ENCODE measurements around the gene PIK3AP1. TPM values are rescaled to one million over a fixed set of nuclear protein-coding genes. Genes with fewer than 3 reads are reported as not detected.

Gene PIK3AP1
- total and polyA plus RNA-seq, 2 of the 13 experiments (the other 11 are each of a cell fraction or from before 2014, with no cell fraction given), result 3.6 to 13.8 TPM

- TF ChIP-seq, protein P1, sequence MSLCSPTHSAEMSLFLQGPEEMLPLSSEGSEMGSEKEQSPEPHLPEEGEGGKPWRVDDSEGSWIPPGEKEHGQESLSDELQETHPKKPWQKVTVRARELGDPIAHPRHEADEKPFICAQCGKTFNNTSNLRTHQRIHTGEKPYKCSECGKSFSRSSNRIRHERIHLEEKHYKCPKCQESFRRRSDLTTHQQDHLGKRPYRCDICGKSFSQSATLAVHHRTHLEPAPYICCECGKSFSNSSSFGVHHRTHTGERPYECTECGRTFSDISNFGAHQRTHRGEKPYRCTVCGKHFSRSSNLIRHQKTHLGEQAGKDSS (CRISPR knock-in tag; IDR thresholded peaks at IDR 0.05; ENCODE audit: borderline replicate concordance, low read depth), result peak; percentile 95
- peak; percentile 23; the same call in 1 of the 2 replicates for TF ChIP-seq ZNF816 (CRISPR knock-in tag; IDR thresholded peaks at IDR 0.05; ENCODE audit: borderline replicate concordance)
- peak; percentile 93 for TF ChIP-seq ZFYVE20 (CRISPR knock-in tag; IDR thresholded peaks at IDR 0.05; ENCODE audit: borderline replicate concordance, low read depth)
- no peak for TF ChIP-seq ZNF496 (CRISPR knock-in tag; IDR thresholded peaks at IDR 0.05; ENCODE audit: insufficient replicate concordance)
- TF ChIP-seq SALL1 (CRISPR knock-in tag; IDR thresholded peaks at IDR 0.05), result peak; percentile 54
- no peak for TF ChIP-seq ZKSCAN8 (CRISPR knock-in tag; IDR thresholded peaks at IDR 0.05; ENCODE audit: borderline replicate concordance)
- 0 out of 2 replicates have a peak, but pooled peaks have one; percentile 27 for TF ChIP-seq ZNF12 (CRISPR knock-in tag; IDR thresholded peaks at IDR 0.05)
- TF ChIP-seq, protein P2, sequence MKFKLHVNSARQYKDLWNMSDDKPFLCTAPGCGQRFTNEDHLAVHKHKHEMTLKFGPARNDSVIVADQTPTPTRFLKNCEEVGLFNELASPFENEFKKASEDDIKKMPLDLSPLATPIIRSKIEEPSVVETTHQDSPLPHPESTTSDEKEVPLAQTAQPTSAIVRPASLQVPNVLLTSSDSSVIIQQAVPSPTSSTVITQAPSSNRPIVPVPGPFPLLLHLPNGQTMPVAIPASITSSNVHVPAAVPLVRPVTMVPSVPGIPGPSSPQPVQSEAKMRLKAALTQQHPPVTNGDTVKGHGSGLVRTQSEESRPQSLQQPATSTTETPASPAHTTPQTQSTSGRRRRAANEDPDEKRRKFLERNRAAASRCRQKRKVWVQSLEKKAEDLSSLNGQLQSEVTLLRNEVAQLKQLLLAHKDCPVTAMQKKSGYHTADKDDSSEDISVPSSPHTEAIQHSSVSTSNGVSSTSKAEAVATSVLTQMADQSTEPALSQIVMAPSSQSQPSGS (CRISPR knock-in tag; IDR thresholded peaks at IDR 0.05), result no peak; the same call in 1 of the 2 replicates
- TF ChIP-seq ZNF549 (CRISPR knock-in tag; IDR thresholded peaks at IDR 0.05), result 0 out of 2 replicates have a peak, but pooled peaks have one; percentile 54
- TF ChIP-seq ZBTB43 (CRISPR knock-in tag; conservative IDR thresholded peaks at IDR 0.05), result no peak
- TF ChIP-seq ZBTB3 (CRISPR knock-in tag; IDR thresholded peaks at IDR 0.05; ENCODE audit: borderline replicate concordance, low read depth), result no peak
- TF ChIP-seq ZNF83 (CRISPR knock-in tag; IDR thresholded peaks at IDR 0.05; ENCODE audit: borderline replicate concordance), result 0 out of 2 replicates have a peak, but pooled peaks have one; percentile 62
- no peak for TF ChIP-seq MTF1 (CRISPR knock-in tag; IDR thresholded peaks at IDR 0.05)
- TF ChIP-seq ZBTB42 (CRISPR knock-in tag; IDR thresholded peaks at IDR 0.05), result no peak
- peak; percentile 63 to 77 for TF ChIP-seq POLR2A (IDR thresholded peaks at IDR 0.05; ENCODE audit: insufficient read depth in 1 of 2, low read depth in 2 of 2, low read length in 2 of 2)
- 0 out of 2 replicates have a peak, but pooled peaks have one; percentile 14 for TF ChIP-seq FOXA3 (CRISPR knock-in tag; IDR thresholded peaks at IDR 0.05)
- TF ChIP-seq TBX2 (CRISPR knock-in tag; IDR thresholded peaks at IDR 0.05; ENCODE audit: borderline replicate concordance), result peak; percentile 28; the same call in 1 of the 2 replicates
- no peak for TF ChIP-seq PAXIP1 (CRISPR knock-in tag; conservative IDR thresholded peaks at IDR 0.05)
- peak; percentile 88; the same call in 1 of the 2 replicates for TF ChIP-seq CREB1 (IDR thresholded peaks at IDR 0.05)
- no peak for TF ChIP-seq CREB1 (CRISPR knock-in tag; IDR thresholded peaks at IDR 0.05)
Observed at GRCh38 chr10:96586419-96587263, 133.7 kb downstream of the PIK3AP1 start, which contains the start of gene TM9SF3 (continued).
